Amygdala (tissue), 56 donors: ENCODE results near the gene C1QL2.

Experiments
- DNase-seq, 56 donors: peaks; one replicate each; lab custom pipeline; 2025; lab: John Stamatoyannopoulos, UW

Gene C1QL2

DNA sequence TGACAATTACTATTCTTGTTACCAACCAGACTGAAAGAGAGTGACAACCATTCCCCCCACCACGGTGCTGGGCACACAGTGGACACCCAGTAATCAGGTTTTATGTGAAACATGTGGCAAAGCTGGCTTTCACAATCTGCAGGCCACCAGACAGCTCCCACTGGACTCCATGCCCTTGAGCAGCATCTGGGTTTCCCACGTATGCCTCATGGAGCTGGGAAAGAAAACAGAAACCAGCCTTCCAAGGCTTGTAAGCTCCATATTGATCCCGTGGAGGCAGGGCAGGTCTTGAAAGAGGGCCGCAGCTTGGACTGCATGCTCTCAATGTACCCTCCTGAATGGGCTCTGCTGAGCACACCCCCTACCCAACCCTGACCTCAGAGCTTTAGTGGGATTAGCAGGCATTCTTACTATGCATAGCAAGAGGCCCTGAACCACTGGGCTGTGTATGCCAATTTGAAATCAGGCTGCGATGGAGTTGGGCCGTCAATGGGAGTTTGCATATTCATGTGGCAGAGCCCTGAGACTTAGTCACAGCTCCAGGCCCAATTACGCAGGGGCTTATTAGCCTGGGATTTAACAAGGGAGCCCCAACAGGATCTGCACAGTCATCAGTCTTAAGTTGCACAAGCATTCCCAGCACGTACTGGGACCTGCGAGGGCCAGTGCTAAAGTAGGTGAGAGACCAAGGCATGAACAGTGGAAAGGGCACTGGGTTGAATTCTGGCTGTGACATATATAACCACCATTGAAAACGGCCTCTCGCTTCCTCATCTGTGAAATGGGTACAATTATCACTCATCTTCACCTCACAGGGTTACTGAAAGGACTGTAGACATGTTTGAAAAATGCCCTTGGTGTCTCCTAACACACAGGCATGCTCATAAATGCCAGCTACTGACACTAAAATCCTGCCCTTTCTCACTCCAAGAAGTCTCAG lies 10.5 kb downstream of the C1QL2 start:
- DNase-seq: peak in 22 of 56 donors; percentile 16 to 80 (median 41)

- peak in 8 of 56 donors; percentile 11 to 66 (median 26) for DNase-seq
Measured at GRCh38 chr2:119144806-119145205, 13.7 kb downstream of the C1QL2 start.

- peak in 50 of 56 donors; percentile 20 to 87 (median 58) for DNase-seq
Measured at GRCh38 chr2:119142824-119143223, 15.7 kb downstream of the C1QL2 start.

DNA sequence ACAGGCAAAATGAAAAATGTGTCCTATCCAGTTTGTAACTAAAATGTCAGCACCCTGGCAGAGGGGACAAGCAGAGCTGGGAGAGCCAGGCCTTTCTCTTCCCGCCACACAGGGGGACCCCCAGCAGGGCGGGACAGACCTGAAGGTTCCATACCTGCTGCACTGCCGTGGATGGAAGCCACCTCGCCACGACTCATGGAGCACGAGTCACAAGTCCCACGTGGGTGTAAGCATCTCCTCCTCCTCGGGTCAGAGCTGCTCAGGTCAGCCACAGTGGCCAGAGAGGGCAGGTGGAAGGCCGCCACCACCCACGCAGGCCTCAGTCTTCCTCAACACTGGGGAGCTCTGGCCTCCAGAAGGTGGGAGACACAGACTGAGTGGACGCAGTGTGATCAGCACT lies 21.0 kb downstream of the C1QL2 start:
- DNase-seq: no peak

GRCh38 chr2:119136872-119137271 lies 21.7 kb downstream of the C1QL2 start:
- DNase-seq: no peak

GRCh38 chr2:119136093-119136492 lies 22.5 kb downstream of the C1QL2 start:
- no peak for DNase-seq

- no peak for DNase-seq
Measured at GRCh38 chr2:119134775-119135174, 23.8 kb downstream of the C1QL2 start.

- no peak for DNase-seq
Measured at GRCh38 chr2:119126650-119127049, 31.9 kb downstream of the C1QL2 start.

GRCh38 chr2:119123389-119123788 lies 35.2 kb downstream of the C1QL2 start:
- DNase-seq: peak in 1 of 56 donors; percentile 21

GRCh38 chr2:119122663-119123062 lies 35.9 kb downstream of the C1QL2 start:
- no peak for DNase-seq

GRCh38 chr2:119119999-119120756 lies 38.4 kb downstream of the C1QL2 start:
- DNase-seq: no peak

GRCh38 chr2:119119076-119119785 lies 39.3 kb downstream of the C1QL2 start:
- DNase-seq: no peak

GRCh38 chr2:119117891-119118882 lies 40.4 kb downstream of the C1QL2 start:
- DNase-seq: no peak

- no peak for DNase-seq
Measured at GRCh38 chr2:119117408-119117807, 41.1 kb downstream of the C1QL2 start.

DNA sequence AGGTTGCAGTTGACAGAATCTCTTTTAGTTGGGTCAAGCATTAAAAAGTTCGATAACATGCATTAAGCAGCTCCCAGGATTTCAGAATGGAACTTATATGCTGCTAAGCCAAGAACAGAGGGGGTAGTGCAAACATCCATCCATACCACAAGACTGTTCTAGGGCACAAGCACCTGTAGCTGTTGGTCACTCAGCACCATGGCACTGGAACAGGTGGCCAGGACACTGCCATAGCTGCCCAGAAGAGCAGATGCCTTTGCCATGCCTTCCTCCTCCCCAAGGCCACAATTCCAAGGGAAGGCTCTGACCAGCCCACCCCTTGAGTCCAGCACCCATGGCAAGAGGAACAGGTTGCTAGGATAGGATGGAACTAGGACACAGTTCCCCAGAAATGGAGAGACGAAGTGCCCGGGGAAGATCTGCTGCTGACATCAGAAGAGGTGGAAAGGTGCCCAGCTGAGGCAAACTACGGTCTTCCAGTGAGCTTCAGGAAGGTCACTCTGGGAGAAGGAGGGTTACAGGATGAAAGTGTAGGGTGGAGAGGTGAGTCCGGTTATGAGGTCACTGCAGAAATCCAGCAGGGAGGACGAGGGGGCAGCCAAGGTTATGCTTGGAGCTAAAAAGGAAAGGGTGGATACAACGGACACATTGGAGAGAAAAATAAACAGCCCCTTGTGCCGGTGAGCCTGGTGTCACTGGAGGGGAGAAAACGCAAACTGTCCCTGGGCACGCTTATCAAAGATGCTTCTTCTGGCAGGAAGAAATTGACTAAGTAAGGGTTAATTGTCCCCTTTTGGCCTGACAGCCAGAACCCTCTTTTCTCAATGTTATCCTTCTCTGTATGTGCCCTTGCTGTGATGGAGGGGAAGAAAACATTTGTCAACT lies 41.9 kb downstream of the C1QL2 start:
- no peak for DNase-seq

DNA sequence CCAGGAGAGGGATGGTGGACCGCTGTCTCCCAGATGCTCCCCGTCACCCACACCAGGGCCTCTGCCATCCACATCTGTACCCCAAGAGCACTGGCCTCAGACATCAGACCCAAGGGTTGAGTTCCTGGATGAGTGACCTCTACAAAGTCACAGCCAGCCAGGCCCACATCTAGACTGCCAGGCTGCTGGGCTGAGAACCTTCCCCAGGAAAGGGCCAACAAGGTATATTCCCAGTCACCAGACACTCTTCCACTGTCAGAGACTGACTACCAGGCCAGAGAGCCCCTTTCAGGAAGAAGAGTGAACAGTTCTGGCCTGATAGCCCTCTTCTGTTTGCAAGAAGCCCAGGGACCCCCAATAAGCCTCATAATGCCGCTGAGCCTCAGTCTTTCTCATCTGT lies 44.3 kb downstream of the C1QL2 start:
- no peak for DNase-seq

DNA sequence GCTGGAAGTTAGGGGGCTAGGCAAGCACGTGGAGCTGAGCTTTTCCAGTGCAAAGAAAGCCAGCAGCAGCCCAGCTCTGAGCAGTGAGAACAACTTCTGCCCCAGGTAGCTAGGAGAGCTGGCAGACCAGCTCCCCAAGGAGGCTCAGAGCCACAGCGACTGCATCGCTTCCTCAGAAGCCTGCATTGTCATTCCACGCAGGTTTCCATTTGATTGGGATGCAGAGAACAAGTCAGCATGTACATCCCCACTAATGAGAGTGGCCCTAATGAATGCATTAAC lies 45.1 kb downstream of the C1QL2 start:
- no peak for DNase-seq

GRCh38 chr2:119112770-119113488 lies 45.6 kb downstream of the C1QL2 start:
- no peak for DNase-seq
